ENCODE data around the gene RERE.
"Not testable (repeated sequence)": the region's sequence is repeated elsewhere in the genome, so short reads cannot be mapped to it uniquely, and the experiment has no call there.

The RERE gene

DNA sequence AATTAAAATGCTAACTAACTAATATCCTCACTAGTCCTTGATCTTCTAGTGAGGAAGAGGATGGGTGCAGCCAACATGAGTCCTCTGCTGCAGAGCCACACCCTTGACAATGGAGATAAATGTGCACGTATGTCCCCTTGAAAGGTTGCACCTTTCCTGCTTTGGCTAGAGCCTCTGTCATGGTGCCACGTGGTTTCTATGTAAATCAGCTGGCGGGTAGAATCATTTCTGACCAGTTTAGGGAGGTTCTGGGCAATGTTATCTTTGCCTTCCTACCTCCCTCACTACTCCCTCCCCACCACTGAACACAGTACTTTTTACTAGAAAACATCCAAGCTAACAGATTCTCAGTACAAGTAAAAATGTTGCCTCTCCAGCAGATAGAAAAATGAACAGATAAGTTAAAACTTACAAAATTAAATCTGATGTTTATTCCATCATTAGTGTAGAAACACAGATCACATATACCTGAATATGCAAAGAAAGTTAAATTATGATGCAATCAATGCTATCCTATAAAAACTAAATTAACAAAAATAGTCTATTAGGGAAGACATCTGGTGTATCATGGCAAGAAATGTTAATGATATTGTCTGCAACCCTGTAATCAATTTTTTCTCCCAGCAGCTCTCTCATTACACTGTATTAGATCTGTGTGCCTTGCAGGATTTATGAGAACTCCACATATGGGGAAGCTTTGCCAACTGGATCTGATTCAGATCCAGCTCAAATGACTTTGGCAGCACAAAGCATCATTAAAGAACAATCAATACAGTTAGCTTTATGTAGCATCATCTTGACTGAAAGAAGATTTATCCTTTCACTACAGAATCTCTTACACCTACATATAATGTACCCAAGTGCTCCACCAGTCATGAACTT, 205.6 kb downstream of the RERE start:
- not testable (repeated sequence) for FAIRE-seq; DNase-seq (ENCODE audit: insufficient read length)

DNA sequence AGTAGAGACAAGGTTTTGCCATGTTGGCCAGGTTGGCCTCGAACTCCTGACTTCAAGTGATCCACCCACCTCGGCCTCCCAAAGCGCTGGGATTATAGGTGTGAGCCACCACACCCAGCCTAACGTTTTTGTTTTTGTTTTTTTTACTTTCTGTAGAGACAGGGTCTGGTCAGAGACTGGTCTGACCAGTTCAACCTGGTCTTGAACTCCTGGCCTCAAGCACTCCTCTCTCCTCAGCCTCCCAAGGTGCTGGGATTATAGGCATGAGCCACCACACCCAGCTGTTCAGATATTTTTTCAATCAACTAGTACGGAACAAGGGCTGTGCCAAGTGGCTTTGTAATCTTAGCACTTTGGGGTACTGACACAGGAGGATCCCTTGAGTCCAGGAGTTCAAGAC, 209.5 kb downstream of the RERE start:
- TF ChIP-seq POLR2AphosphoS5 (IDR thresholded peaks at IDR 0.05; ENCODE audit: low read depth, low read length) = no peak
- no peak for TF ChIP-seq POLR2A (IDR thresholded peaks at IDR 0.05; ENCODE audit: low read depth, low read length)
- TF ChIP-seq TAF1 (IDR thresholded peaks at IDR 0.05; ENCODE audit: borderline replicate concordance, low read depth, low read length) = no peak
- DNase-seq (ENCODE audit: insufficient read length) (no peak), FAIRE-seq (no peak)

- TF ChIP-seq POLR2AphosphoS5 (IDR thresholded peaks at IDR 0.05; ENCODE audit: low read depth, low read length) (no peak), POLR2A (IDR thresholded peaks at IDR 0.05; ENCODE audit: low read depth, low read length) (no peak), TAF1 (IDR thresholded peaks at IDR 0.05; ENCODE audit: borderline replicate concordance, low read depth, low read length) (no peak)
- DNase-seq (ENCODE audit: insufficient read length) (peak; percentile 26), FAIRE-seq (peak; percentile 94)
Observed at GRCh38 chr1:8604041-8604945, 213.1 kb downstream of the RERE start.

- DNase-seq (ENCODE audit: insufficient read length) = no peak
- TF ChIP-seq TAF1 (IDR thresholded peaks at IDR 0.05; ENCODE audit: borderline replicate concordance, low read depth, low read length) (no peak), POLR2A (IDR thresholded peaks at IDR 0.05; ENCODE audit: low read depth, low read length) (no peak), POLR2AphosphoS5 (IDR thresholded peaks at IDR 0.05; ENCODE audit: low read depth, low read length) (no peak)
- FAIRE-seq = no peak
Observed at GRCh38 chr1:8603220-8603616, 214.2 kb downstream of the RERE start.

DNA sequence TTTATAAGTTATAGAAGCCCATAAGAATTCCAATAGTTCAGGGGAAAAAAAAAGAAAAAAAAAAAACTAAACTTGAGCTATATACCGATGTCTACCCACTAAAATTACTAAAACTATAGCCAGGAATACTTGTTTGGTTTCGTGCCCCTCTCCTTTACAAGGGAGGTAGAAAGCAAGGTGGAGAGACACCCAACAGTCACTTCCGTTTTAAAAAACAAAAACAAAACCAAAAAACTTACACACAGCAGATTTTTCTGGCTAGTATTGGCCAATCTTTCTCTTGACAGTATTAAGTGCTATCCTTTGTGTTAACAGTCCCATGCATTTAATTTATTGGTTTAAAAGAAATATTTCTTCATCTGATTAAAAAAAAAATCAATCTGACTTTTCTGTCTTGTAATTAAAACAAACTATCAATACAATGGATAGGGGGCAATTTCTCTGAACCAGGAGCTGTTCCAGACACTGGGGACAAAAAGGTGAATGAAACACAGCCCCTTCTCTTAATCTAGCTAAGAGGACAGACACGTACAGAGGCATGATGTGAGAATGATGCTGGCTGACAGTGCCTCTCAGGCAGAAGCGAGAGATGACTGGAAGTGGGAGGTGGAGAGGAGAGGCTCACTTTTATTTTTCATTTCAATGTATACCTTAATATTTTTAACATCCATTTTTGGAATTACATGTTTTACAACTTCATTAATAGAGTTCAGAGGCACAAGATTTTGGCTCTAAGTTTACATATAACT, 214.8 kb downstream of the RERE start:
- no peak for FAIRE-seq
- TF ChIP-seq POLR2AphosphoS5 (IDR thresholded peaks at IDR 0.05; ENCODE audit: low read depth, low read length) (no peak), POLR2A (IDR thresholded peaks at IDR 0.05; ENCODE audit: low read depth, low read length) (no peak), TAF1 (IDR thresholded peaks at IDR 0.05; ENCODE audit: borderline replicate concordance, low read depth, low read length) (no peak)

GRCh38 chr1:8600336-8600735, 217.1 kb downstream of the RERE start:
- DNase-seq (ENCODE audit: insufficient read length) (no peak), FAIRE-seq (no peak)
- TF ChIP-seq TAF1 (IDR thresholded peaks at IDR 0.05; ENCODE audit: borderline replicate concordance, low read depth, low read length) (no peak), POLR2AphosphoS5 (IDR thresholded peaks at IDR 0.05; ENCODE audit: low read depth, low read length) (no peak), POLR2A (IDR thresholded peaks at IDR 0.05; ENCODE audit: low read depth, low read length) (no peak)

More for the DNA sequence above, 214.8 kb downstream of the RERE start:
- no peak for DNase-seq (ENCODE audit: insufficient read length)

- no peak for DNase-seq (ENCODE audit: insufficient read length)
Observed at GRCh38 chr1:8599646-8600212, 217.7 kb downstream of the RERE start.

DNA sequence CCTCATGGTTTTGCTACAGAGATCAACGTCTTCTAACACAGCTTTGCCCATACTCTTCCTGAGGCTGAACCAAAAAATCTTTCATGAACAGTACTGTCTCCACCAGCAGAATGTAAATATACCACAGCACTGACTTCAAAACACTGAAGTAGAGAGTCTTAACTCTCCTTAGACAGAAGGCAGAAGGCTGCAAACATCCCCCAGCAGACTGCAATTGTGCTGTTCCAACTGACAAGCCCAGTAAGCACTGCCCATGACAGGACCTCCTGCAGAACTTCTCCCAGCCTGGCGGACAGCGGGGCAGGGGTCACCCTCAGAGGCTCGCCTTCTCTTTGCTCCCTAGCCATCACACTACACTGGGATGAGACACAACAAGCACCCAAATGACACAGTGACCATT, 218.7 kb downstream of the RERE start:
- no peak for DNase-seq (ENCODE audit: insufficient read length)
- FAIRE-seq = no peak
- no peak for TF ChIP-seq TAF1 (IDR thresholded peaks at IDR 0.05; ENCODE audit: borderline replicate concordance, low read depth, low read length)
- TF ChIP-seq POLR2A (IDR thresholded peaks at IDR 0.05; ENCODE audit: low read depth, low read length) = no peak
- TF ChIP-seq POLR2AphosphoS5 (IDR thresholded peaks at IDR 0.05; ENCODE audit: low read depth, low read length) = no peak

More at GRCh38 chr1:8599646-8600212, 217.7 kb downstream of the RERE start:
- FAIRE-seq = no peak
- no peak for TF ChIP-seq TAF1 (IDR thresholded peaks at IDR 0.05; ENCODE audit: borderline replicate concordance, low read depth, low read length)
- no peak for TF ChIP-seq POLR2A (IDR thresholded peaks at IDR 0.05; ENCODE audit: low read depth, low read length)

DNA sequence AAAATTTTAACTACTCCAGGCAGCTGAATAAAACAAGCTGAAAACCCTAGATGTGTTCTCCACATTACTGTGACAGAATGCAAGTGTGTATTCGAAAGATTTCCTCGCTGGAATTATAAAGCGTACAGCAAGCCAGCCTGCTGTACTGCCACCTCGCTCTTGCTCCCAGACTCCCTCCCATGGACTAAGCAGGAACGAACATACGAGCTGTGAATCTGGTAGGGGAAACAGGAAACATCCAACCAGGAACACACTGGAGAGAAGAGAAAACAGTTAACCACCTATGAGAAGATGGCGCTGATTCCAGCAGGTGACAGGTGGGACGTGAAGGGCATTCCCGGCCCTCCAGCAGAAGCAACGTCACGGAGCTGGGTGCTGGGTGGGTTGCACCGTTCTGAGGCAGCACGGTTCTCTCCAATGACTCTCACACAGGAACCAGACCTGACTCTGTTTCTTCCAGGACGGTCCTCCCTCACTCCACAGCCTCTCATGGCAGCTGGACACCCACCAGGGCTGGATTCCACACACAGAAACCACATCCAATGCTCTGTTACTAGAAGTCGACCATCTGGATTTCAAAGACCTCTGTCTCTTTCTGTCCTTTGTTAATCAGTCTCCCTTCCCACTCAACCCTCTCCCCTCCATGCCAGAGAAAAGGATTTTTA, 219.2 kb downstream of the RERE start:
- DNase-seq (ENCODE audit: insufficient read length) (no peak), FAIRE-seq (no peak)
- no peak for TF ChIP-seq TAF1 (IDR thresholded peaks at IDR 0.05; ENCODE audit: borderline replicate concordance, low read depth, low read length)
- no peak for TF ChIP-seq POLR2AphosphoS5 (IDR thresholded peaks at IDR 0.05; ENCODE audit: low read depth, low read length)
- no peak for TF ChIP-seq POLR2A (IDR thresholded peaks at IDR 0.05; ENCODE audit: low read depth, low read length)

- FAIRE-seq (no peak), DNase-seq (ENCODE audit: insufficient read length) (no peak)
- TF ChIP-seq POLR2AphosphoS5 (IDR thresholded peaks at IDR 0.05; ENCODE audit: low read depth, low read length) (no peak), POLR2A (IDR thresholded peaks at IDR 0.05; ENCODE audit: low read depth, low read length) (no peak), TAF1 (IDR thresholded peaks at IDR 0.05; ENCODE audit: borderline replicate concordance, low read depth, low read length) (no peak)
Observed at GRCh38 chr1:8597455-8597854, 220.0 kb downstream of the RERE start.
